HG03139 (cell line): ENCODE measurements around the gene WDR86.

Experiments used
- ATAC-seq: cut with Tn5 transposase; IDR thresholded peaks from one replicate; pipeline ENCODE4 v1.9.1; 2021; ENCODE audit not compliant: unreplicated experiment

WDR86 gene

GRCh38 chr7:151392002-151392401 lies 17.8 kb downstream of the WDR86 start:
- ATAC-seq = no peak

- ATAC-seq = no peak
These were observed 18.5 kb downstream of the WDR86 start for GRCh38 chr7:151391358-151391730.

GRCh38 chr7:151390598-151391357 lies 19.1 kb downstream of the WDR86 start:
- no peak for ATAC-seq

GRCh38 chr7:151389768-151390597 lies 19.9 kb downstream of the WDR86 start:
- ATAC-seq = no peak

GRCh38 chr7:151389096-151389767 lies 20.6 kb downstream of the WDR86 start:
- ATAC-seq = no peak

GRCh38 chr7:151388430-151388829 lies 21.4 kb downstream of the WDR86 start:
- no peak for ATAC-seq

- no peak for ATAC-seq
These were observed 21.9 kb downstream of the WDR86 start for GRCh38 chr7:151388007-151388297.

- no peak for ATAC-seq
These were observed 22.5 kb downstream of the WDR86 start for GRCh38 chr7:151387161-151388006.

- no peak for ATAC-seq
These were observed 23.3 kb downstream of the WDR86 start for GRCh38 chr7:151386301-151387160.

GRCh38 chr7:151385626-151386300 lies 24.1 kb downstream of the WDR86 start:
- no peak for ATAC-seq

- no peak for ATAC-seq
These were observed 24.8 kb downstream of the WDR86 start for GRCh38 chr7:151384776-151385625.

GRCh38 chr7:151384352-151384697 lies 25.5 kb downstream of the WDR86 start:
- ATAC-seq = no peak

GRCh38 chr7:151383638-151384351 lies 26.0 kb downstream of the WDR86 start:
- ATAC-seq = no peak

- no peak for ATAC-seq
These were observed 27.6 kb downstream of the WDR86 start for GRCh38 chr7:151382079-151382885.

GRCh38 chr7:151381348-151382078 lies 28.3 kb downstream of the WDR86 start:
- ATAC-seq = no peak

GRCh38 chr7:151381098-151381347 lies 28.8 kb downstream of the WDR86 start:
- no peak for ATAC-seq
